HG03521 (cell line): Measurements from ENCODE around the gene SMARCD1.

Source experiments
- ATAC-seq: cut with Tn5 transposase; IDR thresholded peaks from one replicate; pipeline ENCODE4 v1.9.1; 2021; ENCODE audit warnings: mild to moderate bottlenecking, moderate library complexity; ENCODE audit not compliant: unreplicated experiment

SMARCD1 gene

GRCh38 chr12:50103351-50103750 lies 18.2 kb downstream of the SMARCD1 start:
- ATAC-seq = no peak

DNA sequence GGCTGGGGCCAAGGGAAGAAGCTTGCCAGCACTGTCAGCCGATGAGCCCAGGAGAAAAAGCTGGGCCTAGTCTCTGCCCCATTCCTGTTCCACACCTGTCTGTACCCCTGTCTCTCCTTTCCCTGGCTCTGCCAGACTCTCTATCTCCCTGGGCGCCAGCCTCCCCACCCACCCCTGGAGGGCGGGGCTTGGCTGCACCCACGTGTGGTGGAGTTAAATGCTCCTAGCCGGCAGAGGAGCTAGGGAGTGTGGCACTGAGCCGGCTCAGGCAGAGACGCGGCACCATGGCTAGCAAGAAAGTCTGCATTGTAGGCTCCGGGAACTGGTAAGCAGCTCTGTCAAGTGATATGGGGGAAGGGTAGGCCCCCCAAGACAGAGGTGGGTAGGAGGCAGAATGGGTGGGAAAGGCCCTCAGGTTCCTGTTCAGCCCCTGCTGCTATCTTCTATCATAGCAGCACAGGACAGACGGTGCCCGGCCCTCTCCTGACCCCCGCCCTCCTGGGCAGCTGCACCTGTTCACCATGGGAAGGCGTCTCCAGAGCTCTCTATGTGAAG lies 18.7 kb downstream of the SMARCD1 start, which contains the start of gene GPD1:
Gene GPD1, plus strand, starts transcription at position 242 of the 555 bp plus-strand sequence. Its CDS starts 43 bp downstream, at position 285.
- no peak for ATAC-seq

DNA sequence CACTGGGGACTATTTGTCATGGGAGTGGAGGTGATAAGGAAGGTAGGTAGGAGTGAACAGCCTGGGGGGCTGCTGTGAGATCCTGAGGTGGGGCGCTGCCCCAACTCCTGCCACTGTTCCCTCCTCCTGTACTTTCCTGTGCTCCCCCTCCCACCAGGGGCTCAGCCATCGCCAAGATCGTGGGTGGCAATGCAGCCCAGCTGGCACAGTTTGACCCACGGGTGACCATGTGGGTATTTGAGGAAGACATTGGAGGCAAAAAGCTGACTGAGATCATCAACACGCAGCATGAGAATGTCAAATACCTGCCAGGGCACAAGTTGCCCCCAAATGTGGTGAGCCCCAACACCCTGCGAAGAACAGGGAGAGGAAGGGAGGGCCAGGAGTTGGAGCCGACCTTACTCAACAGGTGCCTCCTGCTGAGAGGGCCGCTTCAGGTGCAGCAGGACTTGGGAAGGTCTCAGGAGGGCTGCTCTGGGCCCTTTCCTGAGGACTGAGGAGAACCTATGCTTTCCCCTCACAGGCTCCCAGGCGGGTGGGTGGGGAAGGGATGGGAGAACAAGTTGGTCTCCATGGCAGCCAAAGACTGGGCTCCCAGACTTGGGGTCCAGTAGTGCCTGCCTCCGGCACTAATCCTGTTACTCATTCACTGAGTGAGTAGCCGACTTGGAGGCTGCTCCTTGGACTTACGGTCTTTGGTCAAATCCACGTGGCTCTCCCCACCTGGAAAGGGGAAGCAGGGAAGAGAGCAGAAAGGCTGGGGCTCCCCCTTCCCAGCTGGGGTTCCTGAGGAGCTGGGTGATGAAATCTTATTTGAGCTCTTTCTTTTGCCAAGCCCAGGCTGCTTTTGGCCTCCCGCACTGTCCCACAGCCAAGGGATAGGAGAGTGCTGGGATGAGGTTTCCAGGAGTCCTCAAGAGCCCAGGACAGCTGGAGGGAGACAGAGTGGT lies 19.6 kb downstream of the SMARCD1 start:
- ATAC-seq = no peak

DNA sequence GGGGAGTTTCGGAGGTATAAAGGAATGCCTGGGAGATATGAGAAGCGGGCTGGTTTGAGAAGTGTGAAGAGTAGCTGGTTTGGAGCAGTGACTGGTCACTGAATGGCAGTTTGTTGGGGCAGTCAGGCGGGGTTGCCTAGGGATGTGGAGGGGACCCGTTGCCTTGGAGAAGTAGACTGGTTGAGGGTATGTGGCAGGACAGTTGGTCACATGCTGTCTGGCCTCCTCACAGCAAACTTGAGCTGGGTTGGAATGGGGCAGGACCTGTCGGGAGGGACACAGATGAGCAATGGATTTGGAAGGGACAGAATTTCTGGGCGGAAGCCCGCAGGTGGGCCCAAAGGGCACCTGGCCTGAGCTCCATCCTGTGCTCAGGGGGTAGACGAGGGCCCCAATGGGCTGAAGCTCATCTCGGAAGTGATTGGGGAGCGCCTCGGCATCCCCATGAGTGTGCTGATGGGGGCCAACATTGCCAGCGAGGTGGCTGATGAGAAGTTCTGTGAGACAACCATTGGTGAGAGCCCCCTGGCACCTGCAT lies 20.8 kb downstream of the SMARCD1 start:
- no peak for ATAC-seq

GRCh38 chr12:50106907-50107306 lies 21.8 kb downstream of the SMARCD1 start:
- no peak for ATAC-seq

DNA sequence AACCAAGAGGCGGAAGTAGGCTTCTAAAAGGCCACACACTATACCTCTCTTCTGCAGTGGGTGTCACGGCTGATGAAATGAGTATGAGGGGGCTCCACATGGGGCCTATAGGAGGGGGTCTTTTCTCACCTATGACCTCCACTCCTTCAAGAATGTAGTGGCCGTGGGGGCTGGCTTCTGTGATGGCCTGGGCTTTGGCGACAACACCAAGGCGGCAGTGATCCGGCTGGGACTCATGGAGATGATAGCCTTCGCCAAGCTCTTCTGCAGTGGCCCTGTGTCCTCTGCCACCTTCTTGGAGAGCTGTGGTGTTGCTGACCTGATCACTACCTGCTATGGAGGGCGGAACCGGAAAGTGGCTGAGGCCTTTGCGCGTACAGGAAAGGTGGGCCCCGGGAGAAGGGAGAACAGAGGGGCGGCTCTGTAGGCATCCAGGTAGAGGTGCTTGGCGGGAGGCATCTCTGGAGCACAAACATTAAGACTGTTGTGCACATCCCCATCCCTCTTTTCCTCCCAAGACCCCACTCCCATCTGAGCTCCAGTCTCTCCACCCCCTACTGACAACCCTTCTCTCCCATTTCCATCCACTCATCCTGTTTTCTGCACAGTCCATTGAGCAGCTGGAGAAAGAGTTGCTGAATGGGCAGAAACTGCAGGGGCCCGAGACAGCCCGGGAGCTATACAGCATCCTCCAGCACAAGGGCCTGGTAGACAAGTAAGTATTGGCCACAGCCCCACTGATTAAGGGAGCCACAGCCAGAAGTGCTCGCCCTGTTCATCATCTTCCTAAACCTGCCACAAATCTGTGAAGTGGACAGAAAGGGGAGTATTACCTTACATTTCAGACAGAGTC lies 22.5 kb downstream of the SMARCD1 start:
- ATAC-seq = no peak

DNA sequence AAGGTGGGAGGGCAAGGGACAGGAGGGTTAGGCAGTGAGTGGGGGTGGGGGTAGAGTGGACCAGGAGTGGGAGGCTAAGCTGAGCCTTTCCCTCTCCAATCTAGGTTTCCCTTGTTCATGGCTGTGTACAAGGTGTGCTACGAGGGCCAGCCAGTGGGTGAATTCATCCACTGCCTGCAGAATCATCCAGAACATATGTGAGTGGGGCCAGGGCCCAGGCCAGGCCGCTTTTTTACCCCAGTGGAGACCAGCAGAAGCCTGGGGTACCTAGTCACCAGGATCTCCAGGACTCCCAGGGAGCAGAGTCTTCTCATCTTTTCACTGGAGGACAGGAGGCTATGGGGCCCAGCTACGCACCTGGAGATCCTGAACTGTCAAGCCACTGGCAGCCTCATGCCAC lies 24.2 kb downstream of the SMARCD1 start:
- no peak for ATAC-seq

DNA sequence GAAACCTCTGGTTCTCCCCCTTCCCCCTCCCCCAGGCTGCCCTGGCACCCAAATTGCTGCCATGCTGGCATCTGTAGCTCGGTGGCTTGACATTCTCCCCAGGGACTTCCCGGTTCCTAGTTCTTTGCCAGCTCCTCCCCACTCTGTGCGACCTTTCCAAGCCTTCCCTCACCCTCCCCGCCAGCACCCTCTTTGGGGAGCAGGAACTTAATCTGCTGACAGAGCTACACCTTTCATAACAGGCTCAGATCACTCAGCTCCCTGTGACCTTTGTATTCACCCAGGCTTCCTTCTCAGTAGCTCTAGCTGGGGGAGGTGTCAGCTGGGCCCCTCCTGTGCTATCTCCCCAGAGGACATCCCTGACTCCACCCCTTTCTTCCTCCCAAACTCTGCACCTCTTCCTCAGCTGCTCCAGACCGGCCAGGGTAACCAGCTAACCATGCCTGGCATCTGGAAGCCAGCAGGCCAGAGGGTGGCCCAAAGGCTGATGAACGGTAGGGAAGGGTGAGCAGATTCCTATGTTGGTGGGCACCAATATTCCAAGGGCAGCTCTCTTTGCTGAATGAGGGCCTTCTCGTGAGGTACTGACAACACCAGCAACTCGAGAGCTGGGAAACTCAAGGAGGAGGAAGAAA lies 25.1 kb downstream of the SMARCD1 start:
- ATAC-seq = no peak

GRCh38 chr12:50110762-50111351 lies 25.7 kb downstream of the SMARCD1 start:
- no peak for ATAC-seq

GRCh38 chr12:50111395-50111692 lies 26.2 kb downstream of the SMARCD1 start:
- ATAC-seq = no peak

- ATAC-seq = peak; percentile 79
These were observed 26.7 kb downstream of the SMARCD1 start, which contains the start of gene COX14 for GRCh38 chr12:50111693-50112455. TSS of gene COX14 (plus strand) at chr12:50112236. CDS start at chr12:50120044, 7,808 bp downstream.

GRCh38 chr12:50112456-50113218 lies 27.5 kb downstream of the SMARCD1 start:
- no peak for ATAC-seq

GRCh38 chr12:50117057-50117622 lies 32.0 kb downstream of the SMARCD1 start:
- ATAC-seq = no peak

- no peak for ATAC-seq
These were observed 34.2 kb downstream of the SMARCD1 start for GRCh38 chr12:50119387-50119786.

- ATAC-seq = no peak
These were observed 35.4 kb downstream of the SMARCD1 start for GRCh38 chr12:50120521-50120920.

DNA sequence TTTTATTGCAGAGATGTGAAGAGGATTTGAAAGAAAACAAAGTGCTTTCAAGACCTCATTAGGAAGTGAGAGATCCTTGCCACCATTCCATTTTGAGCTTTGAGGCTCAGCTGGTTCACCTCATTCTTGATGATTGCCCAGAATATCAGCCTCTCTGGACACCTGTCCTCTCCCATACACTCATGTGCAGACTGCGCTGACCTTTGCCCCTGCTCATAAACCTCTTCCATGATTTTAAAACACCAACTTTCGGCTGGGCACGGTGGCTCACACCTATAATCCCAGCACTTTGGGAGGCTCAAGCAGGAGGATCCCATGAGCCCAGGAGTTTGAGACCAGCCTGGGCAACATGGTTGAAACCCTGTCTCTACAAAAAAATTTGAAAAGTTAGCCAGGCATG lies 35.8 kb downstream of the SMARCD1 start:
- ATAC-seq = no peak

DNA sequence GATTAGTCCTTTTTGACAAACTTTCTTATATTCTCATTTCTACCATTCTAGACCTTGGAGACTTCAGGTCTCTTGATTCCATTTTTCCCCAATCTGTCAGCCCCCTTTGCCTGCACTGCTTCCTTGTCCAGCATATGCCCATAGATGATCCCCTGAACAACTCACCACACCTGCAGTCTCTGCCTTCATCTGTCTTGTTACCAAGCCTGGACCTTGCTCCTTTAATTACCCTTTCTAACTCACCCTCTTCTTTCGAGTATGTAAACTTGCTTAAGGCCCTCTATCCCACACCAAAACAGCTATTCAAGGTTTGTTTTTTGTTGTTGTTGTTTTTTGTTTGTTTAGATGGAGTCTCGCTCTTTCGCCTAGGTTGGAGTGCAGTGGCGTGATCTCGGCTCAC lies 36.5 kb downstream of the SMARCD1 start:
- no peak for ATAC-seq

- no peak for ATAC-seq
These were observed 38.1 kb downstream of the SMARCD1 start for GRCh38 chr12:50123203-50123602.
